ENCODE results near the gene MED23.

Gene MED23

DNA sequence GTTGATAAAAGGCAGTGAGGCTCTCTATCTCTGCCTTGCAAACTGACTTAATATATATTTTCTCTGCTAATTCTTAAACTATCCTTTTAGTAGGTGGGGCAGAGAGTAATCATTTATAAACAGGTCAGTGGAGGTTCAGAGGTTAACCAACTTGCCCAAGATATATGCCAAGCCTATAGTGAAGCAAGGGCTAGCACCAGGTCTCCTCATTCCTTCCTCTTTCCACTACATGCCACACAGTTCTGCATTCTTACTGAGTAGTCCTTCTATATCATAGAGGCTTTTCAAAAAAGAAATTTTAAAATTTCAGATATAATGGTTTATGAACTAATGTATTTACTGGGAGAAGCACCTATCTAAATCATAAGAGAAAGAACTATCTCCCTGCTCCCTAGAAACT lies 46.5 kb downstream of the MED23 start:
- no peaks in the 10 kb centered on the region for H3F3A ChIP-seq (ENCODE audit: insufficient read depth, low read length)
- no peak overlapping the region for H3K4me2 ChIP-seq (ENCODE audit: low read depth, low read length)
- H3K36me3 ChIP-seq (replicated peaks; ENCODE audit: insufficient read depth, low read length) = peaks cover 3% of the 10 kb centered on the region; the same call in 1 of the 2 replicates
- no peaks in the 10 kb centered on the region for H3K4me1 ChIP-seq (ENCODE audit: low read length)
- no peak for DNase-seq
- no peaks in the 10 kb centered on the region for H3K9me3 ChIP-seq (replicated peaks; ENCODE audit: insufficient read depth, low read length)
- no peak overlapping the region for H3K4me3 ChIP-seq (ENCODE audit: low read length)
- no peaks in the 10 kb centered on the region for H3K79me2 ChIP-seq (ENCODE audit: low read length)
- H3K27me3 ChIP-seq (replicated peaks; ENCODE audit: insufficient read depth, low read length) = no peaks in the 10 kb centered on the region
- no peak overlapping the region for H3K27ac ChIP-seq (ENCODE audit: low read length)
- H3K9me2 ChIP-seq (replicated peaks; ENCODE audit: insufficient read depth, low read length) = no peaks in the 10 kb centered on the region
- H4K20me1 ChIP-seq (ENCODE audit: insufficient read depth, low read length) = no peaks in the 10 kb centered on the region
- H3K9ac ChIP-seq (ENCODE audit: low read length) = no peak overlapping the region
- H2AFZ ChIP-seq (ENCODE audit: low read length) = no peak overlapping the region
- TF ChIP-seq EZH2 (optimal IDR thresholded peaks at IDR 0.05; ENCODE audit: low read depth, low read length) (no peak), EZH2phosphoT487 (IDR thresholded peaks at IDR 0.05; ENCODE audit: low read length) (no peak)
- TF ChIP-seq, protein P1, sequence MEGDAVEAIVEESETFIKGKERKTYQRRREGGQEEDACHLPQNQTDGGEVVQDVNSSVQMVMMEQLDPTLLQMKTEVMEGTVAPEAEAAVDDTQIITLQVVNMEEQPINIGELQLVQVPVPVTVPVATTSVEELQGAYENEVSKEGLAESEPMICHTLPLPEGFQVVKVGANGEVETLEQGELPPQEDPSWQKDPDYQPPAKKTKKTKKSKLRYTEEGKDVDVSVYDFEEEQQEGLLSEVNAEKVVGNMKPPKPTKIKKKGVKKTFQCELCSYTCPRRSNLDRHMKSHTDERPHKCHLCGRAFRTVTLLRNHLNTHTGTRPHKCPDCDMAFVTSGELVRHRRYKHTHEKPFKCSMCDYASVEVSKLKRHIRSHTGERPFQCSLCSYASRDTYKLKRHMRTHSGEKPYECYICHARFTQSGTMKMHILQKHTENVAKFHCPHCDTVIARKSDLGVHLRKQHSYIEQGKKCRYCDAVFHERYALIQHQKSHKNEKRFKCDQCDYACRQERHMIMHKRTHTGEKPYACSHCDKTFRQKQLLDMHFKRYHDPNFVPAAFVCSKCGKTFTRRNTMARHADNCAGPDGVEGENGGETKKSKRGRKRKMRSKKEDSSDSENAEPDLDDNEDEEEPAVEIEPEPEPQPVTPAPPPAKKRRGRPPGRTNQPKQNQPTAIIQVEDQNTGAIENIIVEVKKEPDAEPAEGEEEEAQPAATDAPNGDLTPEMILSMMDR (IDR thresholded peaks at IDR 0.05; ENCODE audit: low read length) = no peak

DNA sequence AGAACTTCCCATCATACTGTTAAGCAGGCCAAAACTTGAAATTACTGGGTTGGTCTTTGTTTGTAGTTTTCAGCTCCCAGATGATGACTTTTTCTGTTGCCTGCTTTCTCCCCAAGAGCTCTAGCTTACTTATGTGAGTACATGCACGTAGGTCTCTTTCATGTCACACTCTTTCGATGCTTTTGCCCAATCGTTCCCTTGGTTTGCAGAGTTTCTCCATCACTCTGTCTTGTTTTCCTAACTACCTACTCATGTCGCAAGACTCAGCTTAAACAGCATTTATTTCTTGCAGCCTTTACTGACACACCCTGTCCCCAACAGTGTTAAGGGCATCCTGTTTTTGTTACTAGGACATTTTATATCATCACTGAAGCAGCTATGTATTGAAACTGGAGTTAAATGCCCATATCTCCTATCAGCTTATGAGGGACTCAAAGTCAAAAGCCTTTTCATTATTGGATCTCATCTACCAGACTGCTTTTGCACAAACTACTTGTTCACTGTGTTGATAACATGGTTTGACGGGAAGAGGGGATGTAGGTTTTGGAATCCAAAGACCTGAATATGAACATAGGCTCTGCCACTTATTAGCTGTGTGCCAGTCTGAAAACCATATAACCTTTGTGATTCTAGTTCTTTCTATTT lies 52.1 kb downstream of the MED23 start:
- TF ChIP-seq, protein P1 (IDR thresholded peaks at IDR 0.05; ENCODE audit: low read length) = no peak
- no peak for TF ChIP-seq EZH2phosphoT487 (IDR thresholded peaks at IDR 0.05; ENCODE audit: low read length)
- Histone ChIP-seq H3K9ac (ENCODE audit: low read length) (no peak overlapping the region), H3K27me3 (replicated peaks; ENCODE audit: insufficient read depth, low read length) (no peaks in the 10 kb centered on the region), H3K4me3 (ENCODE audit: low read length) (no peak overlapping the region), H3K9me2 (replicated peaks; ENCODE audit: insufficient read depth, low read length) (no peaks in the 10 kb centered on the region), H3K79me2 (ENCODE audit: low read length) (no peaks in the 10 kb centered on the region), H4K20me1 (ENCODE audit: insufficient read depth, low read length) (no peaks in the 10 kb centered on the region), H3K4me2 (ENCODE audit: low read depth, low read length) (no peak overlapping the region), H2AFZ (ENCODE audit: low read length) (no peak overlapping the region), H3K36me3 (replicated peaks; ENCODE audit: insufficient read depth, low read length) (peaks cover 3% of the 10 kb centered on the region; the same call in 1 of the 2 replicates), H3F3A (ENCODE audit: insufficient read depth, low read length) (no peaks in the 10 kb centered on the region), H3K4me1 (ENCODE audit: low read length) (no peaks in the 10 kb centered on the region), H3K9me3 (replicated peaks; ENCODE audit: insufficient read depth, low read length) (no peaks in the 10 kb centered on the region), H3K27ac (ENCODE audit: low read length) (no peak overlapping the region)
- no peak for DNase-seq

DNA sequence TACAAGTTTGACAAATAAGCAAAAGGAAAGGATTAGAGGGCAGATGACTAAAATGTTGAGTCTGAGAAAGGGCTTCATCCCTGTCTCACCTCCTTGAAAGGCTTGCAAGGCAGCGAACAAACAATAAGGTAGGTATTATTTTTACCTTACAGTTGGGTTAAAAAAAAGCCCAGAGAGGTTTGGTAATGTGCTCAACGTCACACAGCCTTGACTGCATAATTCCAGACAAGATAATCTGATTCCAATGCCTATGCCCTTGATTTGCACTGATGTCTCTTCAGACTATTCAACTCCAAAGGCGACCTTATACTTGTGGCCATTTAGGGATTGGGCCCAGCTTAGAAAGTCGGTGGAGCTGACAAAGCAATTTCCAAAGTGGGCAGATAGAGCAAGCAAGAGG lies 53.4 kb downstream of the MED23 start:
- no peak for TF ChIP-seq EZH2phosphoT487 (IDR thresholded peaks at IDR 0.05; ENCODE audit: low read length)
- TF ChIP-seq EZH2 (optimal IDR thresholded peaks at IDR 0.05; ENCODE audit: low read depth, low read length) = no peak
- TF ChIP-seq, protein P1 (IDR thresholded peaks at IDR 0.05; ENCODE audit: low read length) = no peak
- Histone ChIP-seq H3K9ac (ENCODE audit: low read length) (no peak overlapping the region), H3K4me3 (ENCODE audit: low read length) (no peak overlapping the region), H3K36me3 (replicated peaks; ENCODE audit: insufficient read depth, low read length) (peaks cover 3% of the 10 kb centered on the region; the same call in 1 of the 2 replicates), H3K9me3 (replicated peaks; ENCODE audit: insufficient read depth, low read length) (no peaks in the 10 kb centered on the region), H3K27ac (ENCODE audit: low read length) (no peak overlapping the region), H3K27me3 (replicated peaks; ENCODE audit: insufficient read depth, low read length) (no peaks in the 10 kb centered on the region), H2AFZ (ENCODE audit: low read length) (no peak overlapping the region), H3K79me2 (ENCODE audit: low read length) (no peaks in the 10 kb centered on the region), H3K9me2 (replicated peaks; ENCODE audit: insufficient read depth, low read length) (no peaks in the 10 kb centered on the region), H3K4me1 (ENCODE audit: low read length) (no peaks in the 10 kb centered on the region), H3F3A (ENCODE audit: insufficient read depth, low read length) (no peaks in the 10 kb centered on the region), H3K4me2 (ENCODE audit: low read depth, low read length) (no peak overlapping the region), H4K20me1 (ENCODE audit: insufficient read depth, low read length) (no peaks in the 10 kb centered on the region)
- DNase-seq = no peak
